ENCODE results near the gene HUNK.

Gene HUNK

DNA sequence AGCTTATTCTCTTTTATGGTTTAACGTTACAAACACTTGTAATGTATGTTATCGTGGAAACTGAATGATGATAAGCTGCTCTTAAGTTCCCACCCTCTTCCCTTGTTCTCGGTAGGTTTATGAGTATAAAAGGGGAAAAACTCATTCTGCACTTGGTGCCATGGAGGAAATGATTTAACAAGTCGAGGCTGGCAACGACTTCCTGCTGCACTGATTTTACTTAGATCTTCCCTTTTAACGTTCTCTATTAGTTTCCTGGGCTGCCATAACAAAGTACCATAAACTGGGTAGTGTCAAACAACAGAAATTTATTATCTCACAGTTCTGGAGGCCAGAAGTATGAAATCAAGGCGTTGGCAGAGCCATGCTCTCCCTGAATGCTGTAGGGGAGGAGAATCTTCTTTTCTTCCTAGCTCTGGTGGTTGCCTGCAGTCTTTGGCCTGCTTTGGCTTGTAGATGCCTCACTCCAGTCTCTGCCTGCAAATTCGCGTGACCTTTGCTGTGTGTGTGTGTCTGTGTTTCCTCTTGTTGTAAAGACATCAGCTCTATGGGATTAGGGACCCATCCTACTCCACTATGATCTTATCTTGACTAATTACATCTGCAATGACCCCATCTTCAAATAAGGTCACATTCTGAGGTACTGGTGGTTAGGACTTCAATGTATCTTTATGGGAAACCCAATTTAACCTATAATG is 26.3 kb downstream of the HUNK start:
- Histone ChIP-seq H2BK5ac (ENCODE audit: low read depth, low read length, poor library complexity) (no peak overlapping the region), H3K23ac (ENCODE audit: low read length) (no peak overlapping the region), H4K91ac (ENCODE audit: low read depth, low read length) (no peak overlapping the region), H3K27ac (ENCODE audit: low read depth, low read length) (no peak overlapping the region), H3K79me2 (ENCODE audit: control insufficient read depth, insufficient read depth, low read length, poor library complexity) (no peaks in the 10 kb centered on the region), H2AK5ac (ENCODE audit: low read length) (no peak overlapping the region), H2AFZ (ENCODE audit: insufficient read depth, low read length, poor library complexity) (no peak overlapping the region), H4K12ac (ENCODE audit: low read depth, low read length) (no peak overlapping the region), H4K8ac (ENCODE audit: low read depth, low read length) (no peak overlapping the region), H3K4me3 (ENCODE audit: low read depth, low read length) (no peak overlapping the region), H3K4me2 (ENCODE audit: low read length) (no peak overlapping the region), H3K9ac (ENCODE audit: low read length) (no peak overlapping the region), H3K18ac (ENCODE audit: low read length) (no peak overlapping the region), H2BK120ac (ENCODE audit: insufficient read depth, low read length, poor library complexity) (no peak overlapping the region), H3K4me1 (ENCODE audit: control insufficient read depth in 1 of 2, insufficient read depth in 2 of 2, low read length in 2 of 2) (peaks cover 10 to 21% of the 10 kb centered on the region in 2 experiments), H3K4ac (ENCODE audit: low read depth, low read length) (no peak overlapping the region), H3K14ac (ENCODE audit: low read length) (no peak overlapping the region), H3K79me1 (ENCODE audit: low read length) (no peaks in the 10 kb centered on the region), H3K9me3 (ENCODE audit: insufficient read depth, low read depth, low read length) (no peaks in the 10 kb centered on the region), H3K27me3 (ENCODE audit: insufficient read depth, low read length) (no peaks in the 10 kb centered on the region), H3K36me3 (ENCODE audit: control insufficient read depth in 1 of 2, insufficient read depth in 2 of 2, low read length in 2 of 2) (no peaks in the 10 kb centered on the region), H2BK12ac (ENCODE audit: low read length) (no peak overlapping the region)
- no CpG with 5 or more reads among the region's 9 CpGs for WGBS (ENCODE audit: extremely low coverage, insufficient coverage, insufficient read length)
- no peak for DNase-seq

DNA sequence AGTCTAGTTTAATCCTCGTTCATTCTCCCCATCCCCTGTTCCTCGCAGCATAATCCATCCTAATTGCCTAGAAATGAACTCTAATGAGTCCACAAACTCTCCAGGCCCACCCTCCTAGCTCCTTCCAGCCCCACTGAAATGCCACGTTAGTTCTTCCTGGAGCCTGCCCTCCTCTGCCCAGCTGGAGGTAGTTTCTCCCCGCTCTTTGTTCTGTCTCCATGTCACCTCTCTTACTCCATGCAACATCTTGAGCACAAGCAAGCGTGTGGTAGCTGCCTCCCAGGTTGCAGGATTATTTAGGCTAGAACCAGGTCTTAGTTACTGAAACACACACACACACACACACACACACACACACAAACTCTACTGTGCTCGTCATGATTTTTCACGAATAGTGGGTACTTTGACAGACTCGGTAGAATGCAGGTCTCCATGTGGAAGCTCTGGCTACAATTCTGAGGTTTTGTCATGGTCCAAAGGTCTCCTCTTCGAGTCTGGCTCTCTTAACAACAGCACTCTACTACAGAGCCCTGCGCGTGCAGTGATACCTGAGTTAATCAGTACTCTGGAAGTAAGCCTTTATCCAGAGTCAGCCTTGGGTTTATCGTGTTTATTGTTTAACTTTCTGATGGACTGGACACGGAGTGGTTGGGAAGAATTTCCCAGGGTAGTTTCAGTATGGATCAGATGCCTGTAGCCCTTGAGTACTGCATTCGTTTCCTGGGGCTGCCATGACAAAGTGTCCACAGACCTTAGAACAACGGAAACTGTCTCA is 27.5 kb downstream of the HUNK start:
- Histone ChIP-seq H3K27ac (ENCODE audit: low read depth, low read length) (no peak overlapping the region), H2BK120ac (ENCODE audit: insufficient read depth, low read length, poor library complexity) (no peak overlapping the region), H4K8ac (ENCODE audit: low read depth, low read length) (no peak overlapping the region), H2BK5ac (ENCODE audit: low read depth, low read length, poor library complexity) (no peak overlapping the region), H3K18ac (ENCODE audit: low read length) (no peak overlapping the region), H3K79me1 (ENCODE audit: low read length) (no peaks in the 10 kb centered on the region), H3K9me3 (ENCODE audit: insufficient read depth, low read depth, low read length) (no peaks in the 10 kb centered on the region), H3K4me3 (ENCODE audit: low read depth, low read length) (no peak overlapping the region), H3K4me2 (ENCODE audit: low read length) (no peak overlapping the region), H3K23ac (ENCODE audit: low read length) (no peak overlapping the region), H4K91ac (ENCODE audit: low read depth, low read length) (no peak overlapping the region), H2BK12ac (ENCODE audit: low read length) (no peak overlapping the region), H2AK5ac (ENCODE audit: low read length) (no peak overlapping the region), H3K4me1 (ENCODE audit: control insufficient read depth in 1 of 2, insufficient read depth in 2 of 2, low read length in 2 of 2) (peaks cover 5 to 10% of the 10 kb centered on the region in 2 experiments), H2AFZ (ENCODE audit: insufficient read depth, low read length, poor library complexity) (no peak overlapping the region), H3K9ac (ENCODE audit: low read length) (no peak overlapping the region), H3K27me3 (ENCODE audit: insufficient read depth, low read length) (no peaks in the 10 kb centered on the region), H3K14ac (ENCODE audit: low read length) (no peak overlapping the region), H3K4ac (ENCODE audit: low read depth, low read length) (no peak overlapping the region), H3K36me3 (ENCODE audit: control insufficient read depth in 1 of 2, insufficient read depth in 2 of 2, low read length in 2 of 2) (no peaks in the 10 kb centered on the region), H4K12ac (ENCODE audit: low read depth, low read length) (no peak overlapping the region), H3K79me2 (ENCODE audit: control insufficient read depth, insufficient read depth, low read length, poor library complexity) (no peaks in the 10 kb centered on the region)
- no peak for DNase-seq
- no CpG with 5 or more reads among the region's 15 CpGs for WGBS (ENCODE audit: extremely low coverage, insufficient coverage, insufficient read length)

DNA sequence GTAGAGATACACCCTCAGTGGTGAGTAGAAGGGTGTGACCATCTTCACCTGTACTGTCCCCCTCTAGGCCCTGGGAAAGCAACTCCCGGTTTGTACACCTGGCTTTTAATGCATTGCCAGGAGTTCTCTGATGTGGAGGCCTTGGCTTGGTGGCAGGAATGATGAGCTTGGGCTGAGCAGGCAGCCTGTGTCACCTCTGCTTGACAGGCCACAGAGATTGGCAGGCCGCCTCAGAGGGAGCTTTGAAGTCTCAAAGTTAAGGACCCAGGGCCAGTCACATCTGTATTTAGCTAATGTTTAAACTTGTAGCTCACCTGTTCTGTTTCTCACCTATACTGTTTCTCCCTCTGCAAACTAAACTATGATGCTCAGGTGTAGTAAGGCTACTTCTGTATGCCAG is 28.5 kb downstream of the HUNK start:
- no peak overlapping the region for H2BK5ac ChIP-seq (ENCODE audit: low read depth, low read length, poor library complexity)
- H4K12ac ChIP-seq (ENCODE audit: low read depth, low read length) = no peak overlapping the region
- H3K27ac ChIP-seq (ENCODE audit: low read depth, low read length) = no peak overlapping the region
- DNase-seq = no peak
- no peaks in the 10 kb centered on the region for H3K9me3 ChIP-seq (ENCODE audit: insufficient read depth, low read depth, low read length)
- H3K36me3 ChIP-seq (ENCODE audit: control insufficient read depth in 1 of 2, insufficient read depth in 2 of 2, low read length in 2 of 2) = no peaks in the 10 kb centered on the region
- H2AK5ac ChIP-seq (ENCODE audit: low read length) = no peak overlapping the region
- H2AFZ ChIP-seq (ENCODE audit: insufficient read depth, low read length, poor library complexity) = no peak overlapping the region
- no peak overlapping the region for H2BK12ac ChIP-seq (ENCODE audit: low read length)
- H3K4me1 ChIP-seq (ENCODE audit: control insufficient read depth in 1 of 2, insufficient read depth in 2 of 2, low read length in 2 of 2) = peaks cover 2 to 5% of the 10 kb centered on the region in 2 experiments
- no CpG with 5 or more reads among the region's 2 CpGs for WGBS (ENCODE audit: extremely low coverage, insufficient coverage, insufficient read length)
- no peaks in the 10 kb centered on the region for H3K79me1 ChIP-seq (ENCODE audit: low read length)
- no peak overlapping the region for H3K9ac ChIP-seq (ENCODE audit: low read length)
- H3K23ac ChIP-seq (ENCODE audit: low read length) = no peak overlapping the region
- no peaks in the 10 kb centered on the region for H3K79me2 ChIP-seq (ENCODE audit: control insufficient read depth, insufficient read depth, low read length, poor library complexity)
- H3K4me2 ChIP-seq (ENCODE audit: low read length) = no peak overlapping the region
- no peak overlapping the region for H4K91ac ChIP-seq (ENCODE audit: low read depth, low read length)
- no peak overlapping the region for H3K4ac ChIP-seq (ENCODE audit: low read depth, low read length)
- no peaks in the 10 kb centered on the region for H3K27me3 ChIP-seq (ENCODE audit: insufficient read depth, low read length)
- H3K14ac ChIP-seq (ENCODE audit: low read length) = no peak overlapping the region
- H3K18ac ChIP-seq (ENCODE audit: low read length) = no peak overlapping the region
- H3K4me3 ChIP-seq (ENCODE audit: low read depth, low read length) = no peak overlapping the region
- no peak overlapping the region for H4K8ac ChIP-seq (ENCODE audit: low read depth, low read length)
- no peak overlapping the region for H2BK120ac ChIP-seq (ENCODE audit: insufficient read depth, low read length, poor library complexity)

DNA sequence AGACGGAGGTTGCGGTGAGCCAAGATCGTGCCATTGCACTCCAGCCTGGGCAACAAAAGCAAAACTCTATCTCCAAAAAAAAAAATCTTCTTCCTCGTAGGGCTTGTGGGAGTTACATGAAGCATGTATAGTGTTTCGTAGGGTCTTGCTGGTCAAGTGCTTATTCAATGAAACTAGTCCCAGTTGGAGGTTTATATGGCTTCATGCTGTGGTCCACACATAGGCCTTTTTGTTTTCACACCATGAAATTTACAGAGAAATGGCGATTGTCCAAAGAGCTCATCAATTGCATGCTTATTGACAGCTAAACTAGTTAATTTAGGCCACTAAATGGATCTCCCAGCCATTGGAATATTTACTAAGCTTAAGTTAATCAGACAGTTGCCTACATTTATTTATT is 29.6 kb downstream of the HUNK start:
- Histone ChIP-seq H2BK12ac (ENCODE audit: low read length) (no peak overlapping the region), H3K4me2 (ENCODE audit: low read length) (no peak overlapping the region), H2AK5ac (ENCODE audit: low read length) (no peak overlapping the region), H3K9me3 (ENCODE audit: insufficient read depth, low read depth, low read length) (peaks cover under 1% of the 10 kb centered on the region), H2BK5ac (ENCODE audit: low read depth, low read length, poor library complexity) (no peak overlapping the region), H4K8ac (ENCODE audit: low read depth, low read length) (no peak overlapping the region), H3K79me1 (ENCODE audit: low read length) (no peaks in the 10 kb centered on the region), H3K14ac (ENCODE audit: low read length) (no peak overlapping the region), H4K91ac (ENCODE audit: low read depth, low read length) (no peak overlapping the region), H3K23ac (ENCODE audit: low read length) (no peak overlapping the region), H4K12ac (ENCODE audit: low read depth, low read length) (no peak overlapping the region), H3K27me3 (ENCODE audit: insufficient read depth, low read length) (no peaks in the 10 kb centered on the region), H3K4ac (ENCODE audit: low read depth, low read length) (no peak overlapping the region), H3K79me2 (ENCODE audit: control insufficient read depth, insufficient read depth, low read length, poor library complexity) (no peaks in the 10 kb centered on the region), H2AFZ (ENCODE audit: insufficient read depth, low read length, poor library complexity) (no peak overlapping the region), H3K9ac (ENCODE audit: low read length) (no peak overlapping the region), H2BK120ac (ENCODE audit: insufficient read depth, low read length, poor library complexity) (no peak overlapping the region), H3K36me3 (ENCODE audit: control insufficient read depth in 1 of 2, insufficient read depth in 2 of 2, low read length in 2 of 2) (no peaks in the 10 kb centered on the region), H3K27ac (ENCODE audit: low read depth, low read length) (no peak overlapping the region), H3K4me3 (ENCODE audit: low read depth, low read length) (no peak overlapping the region), H3K18ac (ENCODE audit: low read length) (no peak overlapping the region), H3K4me1 (ENCODE audit: control insufficient read depth in 1 of 2, insufficient read depth in 2 of 2, low read length in 2 of 2) (peaks cover 2 to 5% of the 10 kb centered on the region in 2 experiments)
- no CpG with 5 or more reads among the region's 6 CpGs for WGBS (ENCODE audit: extremely low coverage, insufficient coverage, insufficient read length)
- DNase-seq = no peak

Data from trophoblast cell (in vitro differentiated cells and primary cell).